GM23248 (cell line): ENCODE data around the gene VPS26A. TPM values are rescaled to one million over a fixed set of nuclear protein-coding genes. Genes with fewer than 3 reads are reported as not detected.

Experiments used
- DNase-seq: peaks from one replicate; pipeline ENCODE4 v3.0.0-alpha.2; 2015
- H2AFZ ChIP-seq: fragments of 200-600 bp; sonication (generic); 2 replicates; pipeline ENCODE4 v1.6.1; 2016; ENCODE audit warnings: antibody characterized with exemption
- H3F3A ChIP-seq: fragments of 200-600 bp; sonication (generic); 2 replicates; pipeline ENCODE4 v1.6.1; 2016; ENCODE audit warnings: mild to moderate bottlenecking, antibody characterized with exemption, mixed run types; ENCODE audit not compliant: insufficient read depth
- H3K27ac ChIP-seq: fragments of 200-600 bp; sonication (generic); 2 replicates; pipeline ENCODE4 v1.5.1; 2016; ENCODE audit warnings: mild to moderate bottlenecking
- H3K27me3 ChIP-seq: fragments of 200-600 bp; sonication (generic); replicated peaks from 2 replicates; pipeline ENCODE4 v1.6.1; 2016; ENCODE audit warnings: mild to moderate bottlenecking; ENCODE audit not compliant: insufficient read depth
- H3K36me3 ChIP-seq: fragments of 200-600 bp; sonication (generic); 2 replicates; pipeline ENCODE4 v1.6.1; 2016; ENCODE audit warnings: low read depth, mild to moderate bottlenecking
- H3K4me1 ChIP-seq: fragments of 200-600 bp; sonication (generic); 2 replicates; pipeline ENCODE4 v1.6.1; 2016; ENCODE audit warnings: mild to moderate bottlenecking; ENCODE audit not compliant: insufficient read depth
- H3K4me2 ChIP-seq: fragments of 200-600 bp; sonication (generic); one replicate; pipeline ENCODE4 v1.6.1; 2016; ENCODE audit warnings: mild to moderate bottlenecking; ENCODE audit not compliant: unreplicated experiment
- H3K4me3 ChIP-seq: fragments of 200-600 bp; sonication (generic); 2 replicates; pipeline ENCODE4 v1.5.1; 2016; ENCODE audit warnings: mild to moderate bottlenecking
- H3K79me2 ChIP-seq: fragments of 200-600 bp; sonication (generic); 2 replicates; pipeline ENCODE4 v1.6.1; 2016; ENCODE audit warnings: mild to moderate bottlenecking; ENCODE audit not compliant: insufficient read depth
- H3K9ac ChIP-seq: fragments of 200-600 bp; sonication (generic); 2 replicates; pipeline ENCODE4 v1.6.1; 2016; ENCODE audit warnings: mild to moderate bottlenecking
- H3K9me2 ChIP-seq: fragments of 200-600 bp; sonication (generic); 2 replicates; pipeline ENCODE4 v1.6.1; 2016; ENCODE audit warnings: mixed run types, mild to moderate bottlenecking, moderate library complexity; ENCODE audit not compliant: insufficient read depth
- H3K9me3 ChIP-seq: fragments of 200-600 bp; sonication (generic); one replicate; pipeline ENCODE4 v1.6.1; 2017; ENCODE audit warnings: low read depth
- H4K20me1 ChIP-seq: fragments of 200-600 bp; sonication (generic); 2 replicates; pipeline ENCODE4 v1.6.0; 2016; ENCODE audit not compliant: insufficient read depth
- EZH2 ChIP-seq: fragments of 200-600 bp; sonication (generic); IDR thresholded peaks from 2 replicates; pipeline ENCODE4 v1.6.1; 2018; ENCODE audit warnings: antibody characterized with exemption, mild to moderate bottlenecking; ENCODE audit not compliant: insufficient read depth, poor library complexity, severe bottlenecking
- EZH2phosphoT487 ChIP-seq: fragments of 200-600 bp; sonication (generic); IDR thresholded peaks from 2 replicates; pipeline ENCODE4 v1.6.1; 2018; ENCODE audit warnings: antibody characterized with exemption, moderate library complexity, mild to moderate bottlenecking, low read depth; ENCODE audit not compliant: insufficient read depth
- WGBS, 2 experiments: methylation state at CpG; one replicate each; pipeline ENCODE4 v1.1.6; 2015 to 2017; ENCODE audit warnings: low lambda C conversion rate in 2 of 2, low coverage in 1 of 2; ENCODE audit errors: missing lambda C conversion rate in 2 of 2; 5-methylcytosine and 5-hydroxymethylcytosine counted together
- in situ Hi-C: fragments of 300-500 bp; cut with MboI; formaldehyde crosslinking; loops from 2 replicates; pipeline ENCODE4 v1.15.0; 2020
- polyA plus RNA-seq: library from polyadenylated mRNA; unstranded; fragments of >200 nt; fragmentation: Nextera tagmentation; extraction: Ambion mirVana; gene quantifications from 2 replicates; pipeline ENCODE4 v1.2.1, GENCODE V29; 2016
- total RNA-seq: library from RNA; depleted of rRNA; stranded (reverse); fragments of >200 nt; shearing (Covaris generic); gene quantifications from 2 replicates; pipeline ENCODE4 v1.2.3, GENCODE V29; 2014

The VPS26A gene
- total and polyA plus RNA-seq, 2 experiments from 2014 or later: 24.4 to 82.0 TPM

GRCh38 chr10:69092959-69093850 is 30.8 kb upstream of the VPS26A start:
- Histone ChIP-seq H4K20me1 (no peaks in the 10 kb centered on the region), H3K9me2 (no peaks in the 10 kb centered on the region), H3K9me3 (no peaks in the 10 kb centered on the region), H3K4me3 (no peak overlapping the region), H3K36me3 (no peaks in the 10 kb centered on the region), H3K27ac (no peak overlapping the region), H3K79me2 (peaks cover 7% of the 10 kb centered on the region; the same call in 1 of the 2 replicates), H3K4me2 (no peak overlapping the region), H3K4me1 (peaks cover 25% of the 10 kb centered on the region), H3K27me3 (no peaks in the 10 kb centered on the region), H3F3A (0 out of 2 replicates have a peak, but pooled peaks cover 10% of the 10 kb centered on the region), H3K9ac (no peak overlapping the region), H2AFZ (peak overlapping the region; percentile 64)
- peak; percentile 84 for DNase-seq
- TF ChIP-seq EZH2 (no peak), EZH2phosphoT487 (no peak)
- in situ Hi-C loops: loop anchor here (5.0 kb wide), 1 partner anchor 86 kb away; no protein-coding TSS in a partner anchor
- WGBS, 2 experiments: 41 to 42% methylated on average over 17 of the region's 17 CpGs

DNA sequence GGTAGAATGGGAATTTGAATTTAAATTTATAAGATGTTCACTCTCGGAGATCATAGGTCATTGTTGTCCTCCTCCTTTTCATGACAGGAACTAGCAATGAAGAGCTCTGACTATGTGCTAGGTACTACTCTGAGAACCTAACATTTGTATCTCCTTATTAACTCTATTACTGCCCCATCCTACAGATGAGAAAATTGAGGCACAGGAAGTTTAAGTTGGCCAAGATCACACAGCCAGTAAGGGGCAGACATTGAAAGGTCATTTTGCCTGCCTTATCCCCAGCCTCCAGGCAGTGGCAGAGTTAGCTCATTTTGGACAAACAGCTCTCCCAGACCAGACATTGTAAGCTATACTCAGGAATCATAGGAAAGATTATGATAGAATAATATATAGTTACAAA is 30.0 kb upstream of the VPS26A start:
- Histone ChIP-seq H3F3A (0 out of 2 replicates have a peak, but pooled peaks cover 4% of the 10 kb centered on the region), H3K79me2 (peaks cover 7% of the 10 kb centered on the region; the same call in 1 of the 2 replicates), H3K4me2 (no peak overlapping the region), H2AFZ (peak overlapping the region; percentile 64; the same call in 1 of the 2 replicates), H3K4me1 (peaks cover 18% of the 10 kb centered on the region), H3K27me3 (no peaks in the 10 kb centered on the region), H3K36me3 (no peaks in the 10 kb centered on the region), H4K20me1 (no peaks in the 10 kb centered on the region), H3K4me3 (no peak overlapping the region), H3K9ac (no peak overlapping the region), H3K9me3 (no peaks in the 10 kb centered on the region), H3K9me2 (no peaks in the 10 kb centered on the region), H3K27ac (no peak overlapping the region)
- DNase-seq: peak; percentile 44
- in situ Hi-C loops: loop anchor here (5.0 kb wide), 1 partner anchor 87 kb away; no protein-coding TSS in a partner anchor
- 56 to 57% methylated on average over 1 of the region's 1 CpG for WGBS, 2 experiments
- TF ChIP-seq EZH2phosphoT487: no peak
- no peak for TF ChIP-seq EZH2

DNA sequence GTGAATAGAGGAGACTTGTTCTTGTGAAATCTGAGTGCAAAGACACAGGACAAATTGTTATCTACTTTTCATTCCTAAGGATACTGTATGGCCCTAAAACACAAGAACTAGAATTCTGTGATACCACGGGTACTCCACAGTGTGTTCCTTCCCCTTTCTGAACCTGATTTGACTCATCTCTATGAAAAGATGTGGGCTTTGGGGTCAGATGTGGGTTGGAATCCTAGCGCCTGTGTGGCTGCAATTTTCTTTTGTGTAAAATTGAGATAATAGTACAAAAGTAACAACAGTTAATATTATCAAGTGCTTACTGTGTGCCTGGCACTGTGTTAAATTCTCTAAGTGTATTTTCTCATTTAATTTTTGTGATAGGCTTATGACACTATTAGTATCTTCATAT is 27.9 kb upstream of the VPS26A start:
- H3K27ac ChIP-seq: no peak overlapping the region
- H3K9me2 ChIP-seq: no peaks in the 10 kb centered on the region
- H3K27me3 ChIP-seq: no peaks in the 10 kb centered on the region
- H3K79me2 ChIP-seq: no peaks in the 10 kb centered on the region
- H2AFZ ChIP-seq: no peak overlapping the region
- 88 to 94% methylated on average over 2 of the region's 2 CpGs for WGBS, 2 experiments
- H3K9me3 ChIP-seq: no peaks in the 10 kb centered on the region
- no peaks in the 10 kb centered on the region for H3K36me3 ChIP-seq
- no peak overlapping the region for H3K9ac ChIP-seq
- no peak overlapping the region for H3K4me3 ChIP-seq
- H4K20me1 ChIP-seq: no peaks in the 10 kb centered on the region
- in situ Hi-C loops: no loop called here
- no peaks in the 10 kb centered on the region for H3F3A ChIP-seq
- TF ChIP-seq EZH2phosphoT487: no peak
- no peak for TF ChIP-seq EZH2
- no peak overlapping the region for H3K4me2 ChIP-seq
- no peak for DNase-seq
- peaks cover 4% of the 10 kb centered on the region; the same call in 1 of the 2 replicates for H3K4me1 ChIP-seq

DNA sequence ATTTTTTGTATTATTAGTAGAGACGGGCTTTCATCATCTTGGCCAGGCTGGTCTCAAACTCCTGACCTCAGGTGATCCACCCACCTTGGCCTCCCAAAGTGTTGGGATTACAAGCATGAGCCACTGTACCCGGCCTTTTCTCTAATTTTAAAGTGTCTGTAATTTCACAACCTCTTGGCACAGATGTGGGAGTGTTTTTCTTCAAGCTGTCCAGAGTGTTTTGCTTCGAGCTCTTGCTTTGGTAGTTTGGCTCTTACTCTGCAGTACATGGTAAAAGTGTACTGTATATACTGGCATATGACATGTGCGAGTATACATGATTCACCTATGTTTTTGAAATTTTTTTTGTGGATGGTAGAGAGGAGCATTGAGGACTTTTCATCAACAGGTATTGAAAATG is 26.2 kb upstream of the VPS26A start:
- Histone ChIP-seq H3K27me3 (no peaks in the 10 kb centered on the region), H3F3A (no peaks in the 10 kb centered on the region), H3K9me3 (no peaks in the 10 kb centered on the region), H3K4me3 (no peak overlapping the region), H3K9me2 (no peaks in the 10 kb centered on the region), H2AFZ (no peak overlapping the region), H3K79me2 (no peaks in the 10 kb centered on the region), H3K27ac (no peak overlapping the region), H3K36me3 (no peaks in the 10 kb centered on the region), H3K4me1 (peaks cover 8% of the 10 kb centered on the region; the same call in 1 of the 2 replicates), H4K20me1 (no peaks in the 10 kb centered on the region), H3K9ac (no peak overlapping the region), H3K4me2 (no peak overlapping the region)
- in situ Hi-C loops: no loop called here
- 69 to 73% methylated on average over 4 of the region's 4 CpGs for WGBS, 2 experiments
- TF ChIP-seq EZH2phosphoT487 (no peak), EZH2 (no peak)
- DNase-seq: no peak
